DND-41 (cell line): ENCODE data around the gene RGPD4.

ENCODE experiments used
- EZH2 ChIP-seq: IDR thresholded peaks from 3 replicates; pipeline ENCODE4 v1.6.1; 2012; ENCODE audit warnings: borderline replicate concordance, low read depth, mild to moderate bottlenecking, moderate library complexity, low read length, inconsistent platforms; ENCODE audit not compliant: severe bottlenecking
- TF ChIP-seq, protein P1 (sequence below): IDR thresholded peaks from 2 replicates; pipeline ENCODE4 v1.5.1; 2012; ENCODE audit warnings: borderline replicate concordance, low read length, moderate library complexity, mild to moderate bottlenecking; ENCODE audit not compliant: poor library complexity, severe bottlenecking; ENCODE audit errors: extremely low read depth

DNA sequence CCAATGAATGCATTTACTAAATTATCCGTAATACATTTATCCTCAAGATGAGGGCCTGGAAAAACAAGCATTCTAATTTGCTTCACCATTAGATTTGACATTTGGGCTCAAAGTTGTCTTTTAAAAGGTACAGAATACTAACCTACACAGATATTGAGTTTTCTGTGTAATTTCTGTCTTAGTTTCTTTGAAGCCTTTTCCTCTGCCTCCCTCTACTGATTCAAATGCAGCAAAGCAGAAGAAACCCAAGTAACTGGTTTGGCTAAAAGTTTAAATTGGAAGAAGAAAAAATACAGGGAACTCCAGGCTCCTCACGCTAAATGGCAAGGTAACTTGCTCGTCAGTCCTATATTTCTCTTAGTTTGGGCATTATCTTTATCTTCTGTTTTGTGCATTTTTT, 106.3 kb downstream of the RGPD4 start:
- TF ChIP-seq, protein P1, sequence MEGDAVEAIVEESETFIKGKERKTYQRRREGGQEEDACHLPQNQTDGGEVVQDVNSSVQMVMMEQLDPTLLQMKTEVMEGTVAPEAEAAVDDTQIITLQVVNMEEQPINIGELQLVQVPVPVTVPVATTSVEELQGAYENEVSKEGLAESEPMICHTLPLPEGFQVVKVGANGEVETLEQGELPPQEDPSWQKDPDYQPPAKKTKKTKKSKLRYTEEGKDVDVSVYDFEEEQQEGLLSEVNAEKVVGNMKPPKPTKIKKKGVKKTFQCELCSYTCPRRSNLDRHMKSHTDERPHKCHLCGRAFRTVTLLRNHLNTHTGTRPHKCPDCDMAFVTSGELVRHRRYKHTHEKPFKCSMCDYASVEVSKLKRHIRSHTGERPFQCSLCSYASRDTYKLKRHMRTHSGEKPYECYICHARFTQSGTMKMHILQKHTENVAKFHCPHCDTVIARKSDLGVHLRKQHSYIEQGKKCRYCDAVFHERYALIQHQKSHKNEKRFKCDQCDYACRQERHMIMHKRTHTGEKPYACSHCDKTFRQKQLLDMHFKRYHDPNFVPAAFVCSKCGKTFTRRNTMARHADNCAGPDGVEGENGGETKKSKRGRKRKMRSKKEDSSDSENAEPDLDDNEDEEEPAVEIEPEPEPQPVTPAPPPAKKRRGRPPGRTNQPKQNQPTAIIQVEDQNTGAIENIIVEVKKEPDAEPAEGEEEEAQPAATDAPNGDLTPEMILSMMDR = peak; percentile 70
- TF ChIP-seq EZH2 = no peak
